ENCODE measurements around the gene SFTA2.

The SFTA2 gene

GRCh38 chr6:30966154-30966553 is 34.2 kb upstream of the SFTA2 start:
- H3K4me3 ChIP-seq (ENCODE audit: low read depth, low read length): no peak overlapping the region
- TF ChIP-seq CTCF (IDR thresholded peaks at IDR 0.05; ENCODE audit: low read depth, low read length): no peak

GRCh38 chr6:30965140-30965601 is 33.2 kb upstream of the SFTA2 start:
- no peak overlapping the region for H3K4me3 ChIP-seq (ENCODE audit: low read depth, low read length)
- TF ChIP-seq CTCF (IDR thresholded peaks at IDR 0.05; ENCODE audit: low read depth, low read length): no peak

GRCh38 chr6:30964075-30964474 is 32.1 kb upstream of the SFTA2 start:
- no peak for TF ChIP-seq CTCF (IDR thresholded peaks at IDR 0.05; ENCODE audit: low read depth, low read length)
- no peak overlapping the region for H3K4me3 ChIP-seq (ENCODE audit: low read depth, low read length)

- no peak overlapping the region for H3K4me3 ChIP-seq (ENCODE audit: low read depth, low read length)
- TF ChIP-seq CTCF (IDR thresholded peaks at IDR 0.05; ENCODE audit: low read depth, low read length): no peak
These were observed 31.7 kb upstream of the SFTA2 start for GRCh38 chr6:30963641-30964040.

- no peak for TF ChIP-seq CTCF (IDR thresholded peaks at IDR 0.05; ENCODE audit: low read depth, low read length)
These were observed 30.7 kb upstream of the SFTA2 start for GRCh38 chr6:30962716-30963115.

GRCh38 chr6:30960907-30961673 is 29.1 kb upstream of the SFTA2 start:
- no peak overlapping the region for H3K4me3 ChIP-seq (ENCODE audit: low read depth, low read length)
- TF ChIP-seq CTCF (IDR thresholded peaks at IDR 0.05; ENCODE audit: low read depth, low read length): no peak

More at GRCh38 chr6:30962716-30963115, 30.7 kb upstream of the SFTA2 start:
- no peak overlapping the region for H3K4me3 ChIP-seq (ENCODE audit: low read depth, low read length)

GRCh38 chr6:30957716-30958115 is 25.7 kb upstream of the SFTA2 start:
- TF ChIP-seq CTCF (IDR thresholded peaks at IDR 0.05; ENCODE audit: low read depth, low read length): no peak
- H3K4me3 ChIP-seq (ENCODE audit: low read depth, low read length): no peak overlapping the region
